Skeletal muscle tissue (tissue), 4 donors: Measurements from ENCODE around the gene ODR4. TPM values are rescaled to one million over a fixed set of nuclear protein-coding genes. Genes with fewer than 3 reads are reported as not detected.
"Not testable (repeated sequence)": the region's sequence is repeated elsewhere in the genome, so short reads cannot be mapped to it uniquely, and the experiment has no call there.

ENCODE experiments used
- H3K27ac ChIP-seq: one replicate; pipeline ENCODE4 v1.7.0; 2013; ENCODE audit warnings: mild to moderate bottlenecking, low read depth, low read length, inconsistent platforms
- H3K27me3 ChIP-seq, 3 donors: one replicate each; pipeline ENCODE4 v1.7.0; 2013; ENCODE audit warnings: low read length in 3 of 3; ENCODE audit not compliant: control insufficient read depth in 3 of 3, insufficient read depth in 3 of 3
- H3K36me3 ChIP-seq, 3 donors: one replicate each; pipeline ENCODE4 v1.7.0; 2013; ENCODE audit warnings: low read length in 3 of 3; ENCODE audit not compliant: control insufficient read depth in 3 of 3, insufficient read depth in 3 of 3
- H3K4me1 ChIP-seq, 3 donors: one replicate each; pipeline ENCODE4 v1.7.0; 2013; ENCODE audit warnings: low read length in 3 of 3, mild to moderate bottlenecking in 3 of 3; ENCODE audit not compliant: control insufficient read depth in 3 of 3, insufficient read depth in 3 of 3
- H3K4me3 ChIP-seq, 3 donors: one replicate each; pipeline ENCODE4 v1.7.0; 2013; ENCODE audit warnings: low read length in 3 of 3
- H3K9ac ChIP-seq, 3 donors: one replicate each; pipeline ENCODE4 v1.7.0; 2013; ENCODE audit warnings: low read length in 3 of 3, mild to moderate bottlenecking in 3 of 3, moderate library complexity in 2 of 3, low read depth in 1 of 3
- H3K9me3 ChIP-seq, 3 donors: one replicate each; pipeline ENCODE4 v1.7.0; 2013; ENCODE audit warnings: low read length in 3 of 3; ENCODE audit not compliant: control insufficient read depth in 3 of 3
- total RNA-seq: library from RNA; depleted of rRNA; stranded (reverse); fragments of >200 nt; gene quantifications from one replicate; pipeline ENCODE4 v1.2.3, GENCODE V29; 2014
- donor health status: Osteomylitis.

Gene ODR4
- total RNA-seq, 1 donor from 2014 or later: 55.3 TPM

DNA sequence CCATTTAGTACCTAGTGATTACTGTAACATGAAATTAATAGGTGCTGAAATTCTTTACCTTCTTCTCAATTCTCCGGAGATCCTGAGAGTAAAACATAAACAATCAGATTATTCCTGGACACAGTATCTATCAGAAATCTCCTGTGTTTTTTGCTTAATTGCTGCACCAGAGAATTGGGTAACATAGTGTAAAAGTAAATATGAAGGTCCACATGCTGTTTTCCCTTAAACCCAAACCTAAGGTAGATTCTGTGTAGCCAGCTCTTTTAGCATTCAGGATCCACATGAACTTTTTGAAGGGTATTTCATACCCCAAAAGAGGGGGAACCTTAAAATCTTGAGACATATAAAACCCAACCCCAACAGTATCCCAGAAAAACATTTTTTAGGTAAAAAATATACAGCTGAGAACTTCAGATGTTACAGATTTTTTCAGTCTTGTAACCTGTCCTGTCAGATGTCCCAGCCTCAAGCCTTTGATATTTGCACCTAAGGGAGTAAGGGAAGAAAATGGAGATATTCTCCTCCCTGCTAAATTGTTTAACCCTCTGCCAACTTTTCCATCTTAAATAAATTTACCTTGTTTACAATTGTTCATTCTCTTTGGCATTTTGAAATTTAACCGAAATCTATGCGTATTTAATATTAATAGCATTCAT lies 11.2 kb downstream of the ODR4 start:
- Histone ChIP-seq H3K9me3 (no peaks in the 10 kb centered on the region), H3K4me3 (no peak overlapping the region), H3K9ac (no peak overlapping the region), H3K27ac (no peak overlapping the region), H3K4me1 (no peaks in the 10 kb centered on the region), H3K27me3 (no peaks in the 10 kb centered on the region), H3K36me3 (peaks cover 2 to 37% (median 24%) of the 10 kb centered on the region in 3 donors)

- Histone ChIP-seq H3K9me3 (no peaks in the 10 kb centered on the region), H3K27ac (no peak overlapping the region), H3K4me3 (no peak overlapping the region), H3K36me3 (peaks cover 9 to 57% (median 32%) of the 10 kb centered on the region in 3 donors), H3K4me1 (no peaks in the 10 kb centered on the region), H3K9ac (no peak overlapping the region), H3K27me3 (no peaks in the 10 kb centered on the region)
Measured at GRCh38 chr1:186390925-186391324, 15.3 kb downstream of the ODR4 start.

GRCh38 chr1:186391841-186392240 lies 16.2 kb downstream of the ODR4 start:
- H3K27ac ChIP-seq: no peak overlapping the region
- H3K4me1 ChIP-seq: no peaks in the 10 kb centered on the region
- H3K36me3 ChIP-seq: peaks cover 9 to 63% (median 34%) of the 10 kb centered on the region in 3 donors

GRCh38 chr1:186392711-186393110 lies 17.1 kb downstream of the ODR4 start:
- not testable (repeated sequence) for H3K4me3 ChIP-seq, H3K27ac ChIP-seq, H3K27me3 ChIP-seq, H3K9me3 ChIP-seq, H3K4me1 ChIP-seq, H3K9ac ChIP-seq
- peaks cover 9 to 67% (median 41%) of the 10 kb centered on the region in 3 donors for H3K36me3 ChIP-seq

More at GRCh38 chr1:186391841-186392240, 16.2 kb downstream of the ODR4 start:
- Histone ChIP-seq H3K4me3 (no peak overlapping the region), H3K9ac (no peak overlapping the region), H3K27me3 (no peaks in the 10 kb centered on the region), H3K9me3 (no peaks in the 10 kb centered on the region)

DNA sequence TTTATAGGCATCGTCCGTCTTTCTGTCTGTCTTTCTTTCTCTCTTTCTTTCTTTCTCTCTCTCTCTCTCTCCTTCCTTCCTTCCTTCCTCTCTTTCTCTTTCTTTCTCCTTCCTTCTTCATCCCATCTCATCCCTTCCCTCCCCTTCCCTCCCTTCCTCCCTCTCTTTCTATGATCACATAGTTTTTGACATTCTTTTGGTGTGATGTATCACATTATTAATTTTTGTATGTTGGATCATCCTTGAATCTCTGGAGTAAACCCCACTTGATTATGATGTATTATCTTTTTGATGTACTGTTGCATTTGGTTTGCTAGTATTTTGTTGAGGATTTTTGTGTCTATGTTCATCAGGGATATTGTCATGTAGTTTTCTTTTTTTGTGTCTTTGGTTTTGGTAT lies 25.8 kb downstream of the ODR4 start:
- not testable (repeated sequence) for H3K9me3 ChIP-seq, H3K4me1 ChIP-seq, H3K4me3 ChIP-seq, H3K27me3 ChIP-seq, H3K9ac ChIP-seq, H3K27ac ChIP-seq
- H3K36me3 ChIP-seq: peaks cover 9 to 31% (median 21%) of the 10 kb centered on the region in 3 donors

DNA sequence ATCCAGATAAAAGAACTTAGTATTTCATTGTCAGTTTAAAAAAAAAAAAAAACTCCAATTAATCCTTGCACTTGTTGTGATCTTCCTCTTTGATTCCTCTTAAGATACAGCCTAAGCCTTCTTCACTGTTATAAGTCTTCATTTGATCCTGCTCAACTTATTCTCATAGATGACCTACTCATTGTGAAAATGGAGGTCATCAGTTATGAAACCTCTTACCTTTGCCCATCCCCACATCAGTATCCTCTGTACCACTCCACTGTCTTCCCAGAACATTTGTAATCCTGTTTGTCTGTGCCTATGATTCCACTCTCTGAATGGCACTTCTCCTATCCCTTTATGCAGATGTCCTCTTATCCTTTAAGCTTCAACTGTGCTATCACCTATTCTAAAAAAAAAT lies 28.0 kb downstream of the ODR4 start:
- Histone ChIP-seq H3K27me3 (no peaks in the 10 kb centered on the region), H3K9me3 (no peaks in the 10 kb centered on the region), H3K36me3 (peaks cover 12 to 29% (median 20%) of the 10 kb centered on the region in 3 donors), H3K27ac (no peak overlapping the region), H3K4me3 (no peak overlapping the region), H3K9ac (no peak overlapping the region), H3K4me1 (no peaks in the 10 kb centered on the region)

DNA sequence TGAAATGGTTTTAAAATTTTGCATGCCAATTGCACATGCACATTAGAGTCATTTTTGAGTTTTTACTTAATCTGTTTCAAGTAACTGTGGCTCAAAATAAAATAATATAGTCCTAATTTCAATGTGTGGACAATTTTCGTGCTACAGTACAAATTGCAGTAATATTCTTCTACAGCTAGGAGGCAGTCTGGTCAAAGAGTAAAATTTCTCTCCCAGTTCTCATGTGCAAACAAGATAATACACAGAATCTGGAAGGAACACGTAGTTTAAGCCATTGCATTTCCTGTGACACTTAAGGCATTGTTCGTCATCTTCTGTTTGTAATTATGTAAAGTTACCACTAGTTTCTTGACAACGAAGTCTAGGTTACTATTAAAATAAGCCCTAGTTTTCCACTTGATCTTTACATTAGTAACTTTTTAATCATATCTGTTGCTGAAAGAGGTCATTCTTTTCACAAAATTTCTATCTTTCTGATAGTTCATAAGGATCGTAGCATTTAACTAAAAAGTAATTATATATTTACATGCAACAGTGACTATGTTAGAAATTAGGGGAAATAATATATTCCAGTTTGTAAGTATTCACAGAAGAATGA lies 28.9 kb downstream of the ODR4 start:
- H3K9ac ChIP-seq: no peak overlapping the region
- no peak overlapping the region for H3K27ac ChIP-seq
- peaks cover 12 to 28% (median 25%) of the 10 kb centered on the region in 3 donors for H3K36me3 ChIP-seq
- H3K9me3 ChIP-seq: no peaks in the 10 kb centered on the region
- no peaks in the 10 kb centered on the region for H3K4me1 ChIP-seq
- H3K4me3 ChIP-seq: no peak overlapping the region
- H3K27me3 ChIP-seq: no peaks in the 10 kb centered on the region

DNA sequence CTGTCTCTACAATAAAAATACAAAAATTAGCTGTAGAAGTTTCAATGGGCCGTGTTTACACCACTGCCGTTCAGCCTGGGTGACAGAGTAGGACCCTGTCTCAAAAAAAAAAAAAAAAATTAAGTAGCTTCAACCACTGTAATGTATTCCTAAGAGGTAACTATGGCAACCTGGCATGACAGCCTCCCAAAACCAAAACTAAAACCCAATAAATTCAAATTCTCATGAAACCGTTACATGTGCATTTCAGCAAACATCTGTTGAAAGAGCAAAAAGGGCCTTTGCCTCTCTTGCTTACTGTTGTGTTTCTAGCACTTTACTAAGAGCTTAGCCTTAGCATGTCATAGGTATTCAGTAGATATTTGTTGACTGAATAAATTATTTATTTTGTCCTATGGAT lies 33.5 kb downstream of the ODR4 start:
- peaks cover 13 to 31% (median 28%) of the 10 kb centered on the region in 3 donors for H3K36me3 ChIP-seq
- no peaks in the 10 kb centered on the region for H3K4me1 ChIP-seq

GRCh38 chr1:186413319-186413718 lies 37.7 kb downstream of the ODR4 start:
- peaks cover 7 to 18% (median 16%) of the 10 kb centered on the region in 3 donors for H3K36me3 ChIP-seq
- H3K4me3 ChIP-seq: no peak overlapping the region
- no peaks in the 10 kb centered on the region for H3K27me3 ChIP-seq
- H3K27ac ChIP-seq: no peak overlapping the region
- H3K4me1 ChIP-seq: no peaks in the 10 kb centered on the region
- H3K9ac ChIP-seq: no peak overlapping the region
- no peaks in the 10 kb centered on the region for H3K9me3 ChIP-seq

More for the DNA sequence above, 33.5 kb downstream of the ODR4 start:
- Histone ChIP-seq H3K9ac (no peak overlapping the region), H3K27ac (no peak overlapping the region), H3K4me3 (no peak overlapping the region), H3K9me3 (no peaks in the 10 kb centered on the region), H3K27me3 (no peaks in the 10 kb centered on the region)

- Histone ChIP-seq H3K36me3 (peaks cover 11 to 18% (median 16%) of the 10 kb centered on the region in 3 donors), H3K9ac (no peak overlapping the region), H3K9me3 (no peaks in the 10 kb centered on the region), H3K4me1 (no peaks in the 10 kb centered on the region), H3K27ac (no peak overlapping the region), H3K4me3 (no peak overlapping the region), H3K27me3 (no peaks in the 10 kb centered on the region)
Measured at GRCh38 chr1:186418503-186418902, 42.9 kb downstream of the ODR4 start.
